K562 (cell line): ENCODE results near the gene TRIM44. TPM values are rescaled to one million over a fixed set of nuclear protein-coding genes. Genes with fewer than 3 reads are reported as not detected.
"Not testable (repeated sequence)": the region's sequence is repeated elsewhere in the genome, so short reads cannot be mapped to it uniquely, and the experiment has no call there.

Experiments used
- ATAC-seq: fragments of 200-7000 bp; cut with Tn5 transposase; 3 replicates; pipeline ENCODE4 v1.9.1; 2020; ENCODE audit warnings: moderate library complexity
- BruUV-seq: library from RNA; stranded (reverse); fragments of 400-500 nt; replicated peaks from 2 replicates; lab custom pipeline; 2021; lab: Mats Ljungman, UMichigan
- CTCF ChIA-PET: fragments of 300-600 bp; formaldehyde crosslinking; extraction: SDS; loops from one replicate; lab custom pipeline; 2021; ENCODE audit warnings: low intra/inter-chr PET ratio; lab: Yijun Ruan, JAX
- POLR2A ChIA-PET: fragments of 300-600, 350-650 bp; sonication (Branson Sonifier 250); formaldehyde crosslinking; extraction: SDS; loops from one replicate; lab custom pipeline; 2021; ENCODE audit warnings: antibody characterized with exemption, inconsistent platforms; lab: Yijun Ruan, JAX
- DNase-seq, 4 experiments: peaks; one replicate each; pipeline versions ENCODE4 v3.0.0 to v3.0.0-alpha.2; 2011 to 2018; ENCODE audit warnings: low spot score in 3 of 4, mixed read lengths in 3 of 4; ENCODE audit errors: extremely low read depth in 1 of 4
- FAIRE-seq: peaks from 2 replicates; lab custom pipeline; 2011; peaks lifted over from hg19 to GRCh38; lab: Jason Lieb, UNC
- H2AFZ ChIP-seq: 2 replicates; pipeline ENCODE4 v1.6.0; 2011; ENCODE audit warnings: low read depth, low read length, control low read depth, inconsistent platforms
- H3K27ac ChIP-seq: fragments of 200-600 bp; 3 replicates; pipeline ENCODE4 v1.8.0; 2011; ENCODE audit warnings: low read depth, mild to moderate bottlenecking, control low read depth, inconsistent platforms, low read length, moderate library complexity, mixed read lengths; ENCODE audit errors: extremely low read depth
- H3K27me3 ChIP-seq, 2 experiments: fragments of 300-600 bp in 1 of 2; 2 replicates in 1 of 2; 3 replicates in 1 of 2; pipeline versions ENCODE4 v1.6.0 to v1.8.0; 2011; ENCODE audit warnings: inconsistent platforms in 2 of 2, low read length in 2 of 2, mild to moderate bottlenecking in 1 of 2, mixed read lengths in 1 of 2, moderate library complexity in 1 of 2; ENCODE audit not compliant: control insufficient read depth in 2 of 2, insufficient read depth in 2 of 2
- H3K36me3 ChIP-seq: fragments of 300-600 bp; 3 replicates; pipeline ENCODE4 v1.8.0; 2011; ENCODE audit warnings: mild to moderate bottlenecking, low read length, inconsistent platforms; ENCODE audit not compliant: control insufficient read depth, insufficient read depth
- H3K4me1 ChIP-seq, 2 experiments: fragments of 200-600 bp in 1 of 2; replicated peaks in 1 of 2; 2 replicates in 1 of 2; 3 replicates in 1 of 2; pipeline versions ENCODE4 v1.5.1 to v1.8.0; 2011; ENCODE audit warnings: inconsistent platforms in 2 of 2, low read length in 2 of 2, mild to moderate bottlenecking in 1 of 2, mixed read lengths in 1 of 2, moderate library complexity in 1 of 2; ENCODE audit not compliant: control insufficient read depth in 2 of 2, insufficient read depth in 2 of 2
- H3K4me2 ChIP-seq: 2 replicates; pipeline ENCODE4 v1.6.1; 2011; ENCODE audit warnings: low read length, control low read depth, inconsistent platforms, mixed read lengths; ENCODE audit not compliant: insufficient read depth
- H3K4me3 ChIP-seq: fragments of 200-600 bp; sonication (generic), shearing (Covaris generic); 2 replicates; pipeline ENCODE4 v1.5.1; 2016; ENCODE audit warnings: control low read depth, inconsistent platforms
- H3K79me2 ChIP-seq: fragments of 200-600 bp; 3 replicates; pipeline ENCODE4 v1.8.0; 2011; ENCODE audit warnings: low read length, inconsistent platforms; ENCODE audit not compliant: control insufficient read depth, insufficient read depth
- H3K9ac ChIP-seq, 2 experiments: 2 replicates each; pipeline versions ENCODE4 v1.6.0 to v1.6.1; 2011; ENCODE audit warnings: low read depth in 2 of 2, low read length in 2 of 2, control low read depth in 1 of 2, inconsistent platforms in 1 of 2, mild to moderate bottlenecking in 1 of 2, mixed read lengths in 1 of 2; ENCODE audit not compliant: insufficient read depth in 1 of 2
- H3K9me1 ChIP-seq: one replicate; pipeline ENCODE4 v1.6.0; 2011; ENCODE audit warnings: inconsistent platforms, mild to moderate bottlenecking, low read length, moderate library complexity; ENCODE audit not compliant: control insufficient read depth, insufficient read depth
- H3K9me3 ChIP-seq: replicated peaks from 2 replicates; pipeline ENCODE4 v1.5.1; 2011; ENCODE audit warnings: low read depth, low read length, inconsistent platforms; ENCODE audit not compliant: control insufficient read depth, insufficient read depth
- H4K20me1 ChIP-seq: replicated peaks from 2 replicates; pipeline ENCODE4 v1.6.1; 2011; ENCODE audit warnings: low read length, inconsistent platforms, mixed read lengths; ENCODE audit not compliant: control insufficient read depth, insufficient read depth
- CBX3 ChIP-seq, 2 experiments: IDR thresholded peaks; 1 replicate in 1 of 2; 2 replicates in 1 of 2; pipeline ENCODE4 v1.6.1; 2012; ENCODE audit warnings: inconsistent platforms in 2 of 2, low read length in 2 of 2, borderline replicate concordance in 1 of 2, control low read depth in 1 of 2
- KDM1A ChIP-seq, 2 experiments: fragments of 450-650 bp; IDR thresholded peaks; 2 replicates each; pipeline ENCODE4 v1.6.1; 2016; ENCODE audit warnings: mild to moderate bottlenecking in 2 of 2
- NR3C1 ChIP-seq: sonication (generic); formaldehyde crosslinking; IDR thresholded peaks from 2 replicates; pipeline ENCODE4 v1.8.1; 2022; ENCODE audit warnings: missing genetic modification reagents
- STAG1 ChIP-seq: sonication (generic); formaldehyde crosslinking; IDR thresholded peaks from 2 replicates; pipeline ENCODE4 v1.5.0; 2020; ENCODE audit warnings: missing genetic modification reagents, borderline replicate concordance
- ZBTB17 ChIP-seq: fragments of 450-650 bp; formaldehyde crosslinking; IDR thresholded peaks from 2 replicates; pipeline ENCODE4 v1.4.0; 2020; ENCODE audit warnings: mild to moderate bottlenecking
- ZNF146 ChIP-seq: IDR thresholded peaks from one replicate; pipeline ENCODE4 v1.6.1; 2018; ENCODE audit warnings: missing compliant biosample characterization; ENCODE audit not compliant: unreplicated experiment
- WGBS: fragments of 100-300 bp; shearing (Covaris generic); methylation state at CpG from one replicate; pipeline ENCODE4 v1.1.6; 2016; ENCODE audit warnings: low coverage, mixed read lengths; ENCODE audit not compliant: insufficient coverage; ENCODE audit errors: missing lambda C conversion rate; 5-methylcytosine and 5-hydroxymethylcytosine counted together
- in situ Hi-C: fragments of 300-500 bp; cut with MboI; formaldehyde crosslinking; loops from 4 replicates; pipeline ENCODE4 v1.15.0; 2018; ENCODE audit warnings: inconsistent platforms, mixed read lengths
- intact Hi-C: fragments of 100-400 bp; cut with micrococcal nuclease; formaldehyde crosslinking; loops from 2 replicates; pipeline ENCODE4 v1.14.2; 2022
- polyA plus RNA-seq, 8 experiments: library from polyadenylated mRNA; depleted of rRNA in 4 of 8; stranded (reverse) in 5 of 8; unstranded in 3 of 8; fragments of >200 nt; fragmentation: Nextera tagmentation in 2 of 8; fragmentation: Illumina TruSeq in 1 of 8; extraction: Ambion mirVana in 2 of 8; extraction: Trizol in 1 of 8; gene quantifications; 2 replicates each; pipeline versions ENCODE4 v1.2.1 to v1.2.3, GENCODE V29; 2011 to 2014; ENCODE audit warnings: inconsistent platforms in 1 of 8, missing spikeins in 1 of 8
- total RNA-seq, 7 experiments: library from RNA; depleted of rRNA in 6 of 7; stranded (reverse); fragments of >200 nt in 6 of 7; fragmentation: Illumina TruSeq in 2 of 7; extraction: Trizol in 2 of 7; gene quantifications; 2 replicates each; pipeline versions ENCODE4 v1.2.1 to v1.2.3, GENCODE V29; 2011 to 2021; ENCODE audit warnings: low replicate concordance in 1 of 7
- TF ChIP-seq, protein P1 (sequence below): fragments of 250-450 bp; sonication (Bioruptor Pico); IDR thresholded peaks from 2 replicates; pipeline ENCODE4 v1.8.0; 2021; ENCODE audit warnings: mild to moderate bottlenecking, moderate library complexity
- TF ChIP-seq, protein P2 (sequence below): fragments of 450-650 bp; IDR thresholded peaks from 2 replicates; pipeline ENCODE4 v1.6.1; 2018; ENCODE audit warnings: mild to moderate bottlenecking, low read depth; ENCODE audit not compliant: partially characterized antibody

TRIM44 gene
- total and polyA plus RNA-seq, 9 of the 15 experiments (the other 6 are each of a cell fraction or from before 2014, with no cell fraction given): 8.3 to 105 (median 37.2) TPM

DNA sequence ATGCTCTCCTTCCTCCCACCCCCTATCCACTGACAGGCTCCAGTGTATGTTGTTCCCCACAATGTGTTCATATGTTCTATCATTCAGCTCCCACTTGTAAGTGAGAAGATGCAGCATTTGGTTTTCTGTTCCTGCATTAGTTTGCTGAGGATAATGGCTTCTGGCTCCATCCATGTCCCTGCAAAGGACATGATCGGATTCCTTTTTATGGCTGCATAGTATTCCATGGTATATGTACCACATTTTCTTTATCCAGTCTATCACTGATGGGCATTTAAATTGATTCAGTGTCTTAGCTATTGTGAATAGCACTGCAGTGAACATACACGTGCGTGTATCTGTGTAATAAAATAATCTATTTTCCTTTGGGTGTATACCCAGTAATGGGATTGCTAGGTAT lies 5.8 kb downstream of the TRIM44 start:
- H3K9ac ChIP-seq, H3K9me3 ChIP-seq, FAIRE-seq, CTCF ChIA-PET, in situ Hi-C loops, H3K4me3 ChIP-seq, H3K4me2 ChIP-seq, ATAC-seq, H2AFZ ChIP-seq, intact Hi-C loops, H3K27ac ChIP-seq, BruUV-seq, H3K27me3 ChIP-seq, H4K20me1 ChIP-seq, H3K9me1 ChIP-seq, H3K4me1 ChIP-seq, DNase-seq: not testable (repeated sequence)
- Histone ChIP-seq H3K36me3 (peaks cover 12% of the 10 kb centered on the region; the same call in 2 of the 3 replicates), H3K79me2 (peaks cover 98% of the 10 kb centered on the region)
- WGBS: 92% methylated on average over 3 of the region's 3 CpGs
- POLR2A ChIA-PET: interaction anchor here (0.8 kb wide), 1 partner anchor 15 kb away, joined by 3 read pairs; no protein-coding TSS in a partner anchor
- TF ChIP-seq KDM1A (IDR thresholded peaks at IDR 0.05) (0 out of 4 replicates have a peak, but pooled peaks of 1 of the 2 experiments have one; percentile 24), ZNF146 (peak; percentile 72)

DNA sequence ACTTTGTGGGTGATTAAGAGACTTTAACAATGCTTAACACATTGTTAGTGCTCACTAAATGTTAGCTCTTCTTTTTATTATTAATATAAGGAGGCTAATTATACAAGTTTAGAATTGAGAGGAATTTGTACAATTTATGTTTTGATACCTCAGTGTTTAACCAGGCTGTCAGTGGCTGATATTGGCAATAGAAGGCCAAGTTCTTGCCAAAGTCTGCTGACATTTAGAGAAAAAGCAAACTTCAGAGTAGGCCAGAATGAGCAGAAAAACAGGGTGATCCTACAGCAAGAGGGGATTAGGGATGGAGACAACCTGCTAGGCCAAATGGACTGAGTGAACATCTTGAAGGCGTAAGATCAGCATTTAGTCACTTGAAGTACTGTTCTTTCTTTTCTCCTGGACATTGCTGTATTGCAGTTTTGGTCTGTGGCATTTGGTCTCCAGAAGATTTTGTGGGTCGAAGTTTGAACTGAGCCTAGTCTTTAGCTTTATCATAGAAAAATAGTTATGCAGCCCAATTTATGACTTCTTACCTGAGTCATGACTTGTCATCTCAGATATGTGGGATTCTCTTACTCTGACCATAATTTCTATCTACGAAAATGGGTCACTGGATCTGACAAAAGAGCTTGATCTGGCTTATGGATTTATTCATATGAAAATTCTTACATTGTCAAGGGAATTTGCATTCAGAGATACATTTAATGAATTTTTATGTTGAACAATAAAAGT lies 9.0 kb downstream of the TRIM44 start:
- Histone ChIP-seq H3K36me3 (peaks cover 9% of the 10 kb centered on the region; the same call in 2 of the 3 replicates), H3K4me3 (no peak overlapping the region), H3K9me3 (no peaks in the 10 kb centered on the region), H3K27me3 (no peaks in the 10 kb centered on the region), H3K9me1 (no peaks in the 10 kb centered on the region), H3K9ac (no peak overlapping the region), H2AFZ (no peak overlapping the region), H3K4me1 (peaks cover 0 to 7% of the 10 kb centered on the region in 2 experiments; a peak in 2 of 5 replicates), H4K20me1 (no peaks in the 10 kb centered on the region; the same call in 1 of the 2 replicates), H3K79me2 (peaks cover 96% of the 10 kb centered on the region), H3K4me2 (no peak overlapping the region; the same call in 1 of the 2 replicates), H3K27ac (no peak overlapping the region)
- in situ Hi-C loops (no loop called here), intact Hi-C loops (no loop called here)
- DNase-seq: no peak
- no TSS peak for BruUV-seq
- no peak for FAIRE-seq
- 74% methylated on average over 3 of the region's 3 CpGs for WGBS
- ChIA-PET CTCF (no interaction called here), POLR2A (interaction anchor here (1.1 kb wide), 1 partner anchor 23 kb away, joined by 3 read pairs; no protein-coding TSS in a partner anchor)
- no peak for ATAC-seq
- TF ChIP-seq KDM1A (IDR thresholded peaks at IDR 0.05): no peak
- no peak for TF ChIP-seq CBX3 (IDR thresholded peaks at IDR 0.05; ENCODE audit: borderline replicate concordance in 1 of 2, low read length in 2 of 2)
- no peak for TF ChIP-seq ZBTB17 (CRISPR knock-in tag)
- TF ChIP-seq, protein P1, sequence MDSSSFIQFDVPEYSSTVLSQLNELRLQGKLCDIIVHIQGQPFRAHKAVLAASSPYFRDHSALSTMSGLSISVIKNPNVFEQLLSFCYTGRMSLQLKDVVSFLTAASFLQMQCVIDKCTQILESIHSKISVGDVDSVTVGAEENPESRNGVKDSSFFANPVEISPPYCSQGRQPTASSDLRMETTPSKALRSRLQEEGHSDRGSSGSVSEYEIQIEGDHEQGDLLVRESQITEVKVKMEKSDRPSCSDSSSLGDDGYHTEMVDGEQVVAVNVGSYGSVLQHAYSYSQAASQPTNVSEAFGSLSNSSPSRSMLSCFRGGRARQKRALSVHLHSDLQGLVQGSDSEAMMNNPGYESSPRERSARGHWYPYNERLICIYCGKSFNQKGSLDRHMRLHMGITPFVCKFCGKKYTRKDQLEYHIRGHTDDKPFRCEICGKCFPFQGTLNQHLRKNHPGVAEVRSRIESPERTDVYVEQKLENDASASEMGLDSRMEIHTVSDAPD: no peak
- TF ChIP-seq STAG1 (CRISPR knock-in tag): no peak
- TF ChIP-seq, protein P2, sequence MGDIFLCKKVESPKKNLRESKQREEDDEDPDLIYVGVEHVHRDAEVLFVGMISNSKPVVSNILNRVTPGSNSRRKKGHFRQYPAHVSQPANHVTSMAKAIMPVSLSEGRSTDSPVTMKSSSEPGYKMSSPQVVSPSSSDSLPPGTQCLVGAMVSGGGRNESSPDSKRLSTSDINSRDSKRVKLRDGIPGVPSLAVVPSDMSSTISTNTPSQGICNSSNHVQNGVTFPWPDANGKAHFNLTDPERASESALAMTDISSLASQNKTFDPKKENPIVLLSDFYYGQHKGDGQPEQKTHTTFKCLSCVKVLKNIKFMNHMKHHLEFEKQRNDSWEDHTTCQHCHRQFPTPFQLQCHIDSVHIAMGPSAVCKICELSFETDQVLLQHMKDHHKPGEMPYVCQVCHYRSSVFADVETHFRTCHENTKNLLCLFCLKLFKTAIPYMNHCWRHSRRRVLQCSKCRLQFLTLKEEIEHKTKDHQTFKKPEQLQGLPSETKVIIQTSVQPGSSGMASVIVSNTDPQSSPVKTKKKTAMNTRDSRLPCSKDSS: no peak
- TF ChIP-seq NR3C1 (CRISPR knock-in tag): no peak
